Keratinocyte (primary cell): ENCODE results near the gene HOOK2.

Experiments used
- CTCF ChIP-seq, 3 experiments: IDR thresholded peaks in 1 of 3; conservative IDR thresholded peaks in 1 of 3; optimal IDR thresholded peaks in 1 of 3; 2 replicates in 2 of 3; 3 replicates in 1 of 3; pipeline versions ENCODE3 to v1.5.1; 2011; ENCODE audit warnings: low read length in 3 of 3, mild to moderate bottlenecking in 3 of 3, moderate library complexity in 2 of 3, control low read depth in 1 of 3, inconsistent platforms in 1 of 3; ENCODE audit not compliant: insufficient read depth in 2 of 3; ENCODE audit errors: extremely low read depth in 1 of 3
- EZH2 ChIP-seq: IDR thresholded peaks from one replicate; pipeline ENCODE4 v1.6.1; 2012; ENCODE audit warnings: inconsistent platforms, mild to moderate bottlenecking, low read length, moderate library complexity

- TF ChIP-seq CTCF (optimal IDR thresholded peaks at IDR 0.05 in 1 of 3, IDR thresholded peaks at IDR 0.05 in 1 of 3, conservative IDR thresholded peaks at IDR 0.05 in 1 of 3; ENCODE audit: extremely low read depth in 1 of 3, insufficient read depth in 2 of 3, low read length in 3 of 3) (no peak), EZH2 (no peak)
Measured at GRCh38 chr19:12778905-12779161, 3.5 kb upstream of the HOOK2 start.
